GM21619 (cell line): ENCODE results near the gene EXOG.

Experiments
- ATAC-seq: cut with Tn5 transposase; IDR thresholded peaks from one replicate; pipeline ENCODE4 v1.9.1; 2021; ENCODE audit not compliant: unreplicated experiment

Gene EXOG

DNA sequence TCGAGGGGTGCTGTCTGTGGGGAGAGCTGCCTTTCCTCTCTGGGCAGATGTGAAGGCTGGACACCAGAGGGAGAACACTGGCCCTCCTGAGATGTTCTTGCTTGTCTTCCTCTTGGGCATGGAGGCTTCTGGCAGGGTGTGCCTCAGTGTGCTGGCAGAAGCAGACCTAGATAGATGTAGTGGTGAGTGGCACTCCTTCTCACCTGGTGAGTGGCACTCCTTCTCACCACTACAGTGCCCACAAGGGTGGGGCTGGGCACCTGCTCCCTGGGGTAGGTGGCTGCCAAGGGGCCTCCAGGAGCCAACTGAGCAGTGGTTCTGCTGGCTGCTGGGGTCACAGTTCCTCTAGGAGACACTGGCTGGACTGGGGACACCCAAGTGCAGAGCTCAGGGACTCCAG, 23.8 kb upstream of the EXOG start:
- ATAC-seq: no peak

DNA sequence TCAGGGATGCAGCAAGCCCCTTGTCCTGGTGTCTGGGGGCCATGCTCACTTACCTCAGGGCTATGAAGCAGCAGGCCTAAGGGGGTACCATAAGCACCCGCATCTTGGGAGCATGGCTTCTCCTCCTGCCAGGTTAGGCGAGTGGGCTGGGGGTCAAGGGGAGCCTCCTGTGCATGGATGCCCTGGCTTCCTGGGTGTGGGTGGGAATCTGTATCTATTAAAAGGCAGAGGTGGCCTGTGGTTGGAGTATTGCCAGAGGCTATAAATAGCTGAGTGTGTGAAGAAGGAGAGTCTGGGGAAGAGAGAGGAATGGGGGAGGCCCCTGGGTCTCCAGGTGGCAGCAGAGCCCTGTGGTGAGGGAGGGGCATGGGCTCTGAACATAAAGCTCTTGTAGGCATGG, 22.9 kb upstream of the EXOG start:
- no peak for ATAC-seq

DNA sequence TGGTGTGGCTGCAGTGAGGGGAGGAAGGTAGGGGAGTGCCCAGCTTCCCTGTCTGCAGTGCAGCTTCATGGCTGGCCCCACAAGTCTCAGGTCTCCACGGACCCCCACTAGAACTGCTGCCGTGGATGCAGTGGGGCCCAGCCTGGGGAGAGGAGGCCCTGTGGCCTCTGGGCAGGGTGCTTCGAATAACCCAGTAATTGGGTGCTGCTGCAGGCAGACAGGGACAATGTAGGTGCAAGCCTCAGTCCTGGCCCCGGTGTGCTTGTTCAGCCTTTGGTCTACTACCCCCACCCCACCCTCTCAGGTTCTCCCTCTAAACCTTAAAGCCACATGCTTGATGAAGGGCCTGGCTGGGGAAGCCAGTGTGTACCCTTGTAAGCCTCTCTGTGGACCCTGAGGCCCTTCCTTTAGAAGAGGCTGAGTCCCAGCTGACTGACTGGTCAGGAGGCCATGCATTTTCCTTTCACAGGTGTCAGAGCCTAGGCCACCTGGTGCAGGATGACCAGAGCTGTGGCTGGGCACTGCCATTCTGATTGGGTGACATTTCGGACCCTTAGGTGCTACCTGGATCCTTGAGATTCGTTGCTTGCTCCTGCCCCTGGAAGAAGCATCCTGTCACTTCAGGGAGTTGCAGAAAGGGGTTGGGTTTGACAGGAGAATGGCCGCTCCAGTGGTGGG, 21.1 kb upstream of the EXOG start:
- no peak for ATAC-seq

DNA sequence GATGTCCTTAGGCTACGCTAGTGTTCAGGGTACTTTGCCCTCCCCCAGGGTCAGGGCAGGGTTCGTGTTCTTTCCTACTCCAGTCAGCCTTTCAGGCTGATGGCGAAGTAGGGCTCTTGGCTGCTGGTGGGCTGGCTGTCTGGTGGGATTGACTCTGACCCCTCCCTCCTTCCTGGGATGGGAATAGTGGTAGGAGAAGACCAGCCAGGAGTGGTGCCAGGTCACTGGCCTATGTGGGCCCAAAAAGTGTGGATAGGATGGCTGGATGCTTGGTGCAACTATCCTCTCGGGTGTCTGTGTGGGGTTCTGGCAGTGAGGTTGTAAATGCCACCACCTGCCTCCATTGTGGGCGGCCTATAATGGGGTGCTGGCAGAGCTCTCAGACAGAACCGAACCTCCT, 20.4 kb upstream of the EXOG start:
- no peak for ATAC-seq

DNA sequence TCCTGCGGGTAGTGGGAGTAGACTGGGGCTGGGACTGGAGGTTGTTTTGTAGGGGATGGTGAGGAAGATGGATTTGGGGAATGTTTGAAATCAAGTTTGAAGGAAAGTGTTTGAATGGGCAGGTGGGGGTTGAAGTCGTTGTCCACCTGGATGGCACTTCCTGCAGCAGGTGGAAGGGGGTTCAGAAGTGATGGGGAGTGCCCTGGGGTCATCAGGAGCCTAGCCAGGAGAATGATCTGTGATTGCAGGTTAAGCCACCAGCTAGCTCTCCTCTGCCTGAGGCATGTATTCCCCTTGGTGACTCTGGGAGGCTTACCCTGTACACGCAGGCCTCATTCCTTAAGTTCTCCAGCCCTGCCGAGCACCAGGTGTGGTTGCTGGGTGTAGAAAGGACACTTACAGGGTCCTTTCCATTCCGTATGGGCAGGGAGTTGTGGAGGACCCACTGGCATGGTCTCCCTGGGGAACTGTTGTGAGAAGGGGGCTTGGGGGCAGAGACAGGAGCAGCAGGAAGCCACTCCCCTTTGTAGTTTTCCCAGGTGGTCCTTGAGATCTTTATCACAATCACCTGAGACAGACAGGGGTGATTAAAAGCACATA, 19.9 kb upstream of the EXOG start:
- no peak for ATAC-seq

DNA sequence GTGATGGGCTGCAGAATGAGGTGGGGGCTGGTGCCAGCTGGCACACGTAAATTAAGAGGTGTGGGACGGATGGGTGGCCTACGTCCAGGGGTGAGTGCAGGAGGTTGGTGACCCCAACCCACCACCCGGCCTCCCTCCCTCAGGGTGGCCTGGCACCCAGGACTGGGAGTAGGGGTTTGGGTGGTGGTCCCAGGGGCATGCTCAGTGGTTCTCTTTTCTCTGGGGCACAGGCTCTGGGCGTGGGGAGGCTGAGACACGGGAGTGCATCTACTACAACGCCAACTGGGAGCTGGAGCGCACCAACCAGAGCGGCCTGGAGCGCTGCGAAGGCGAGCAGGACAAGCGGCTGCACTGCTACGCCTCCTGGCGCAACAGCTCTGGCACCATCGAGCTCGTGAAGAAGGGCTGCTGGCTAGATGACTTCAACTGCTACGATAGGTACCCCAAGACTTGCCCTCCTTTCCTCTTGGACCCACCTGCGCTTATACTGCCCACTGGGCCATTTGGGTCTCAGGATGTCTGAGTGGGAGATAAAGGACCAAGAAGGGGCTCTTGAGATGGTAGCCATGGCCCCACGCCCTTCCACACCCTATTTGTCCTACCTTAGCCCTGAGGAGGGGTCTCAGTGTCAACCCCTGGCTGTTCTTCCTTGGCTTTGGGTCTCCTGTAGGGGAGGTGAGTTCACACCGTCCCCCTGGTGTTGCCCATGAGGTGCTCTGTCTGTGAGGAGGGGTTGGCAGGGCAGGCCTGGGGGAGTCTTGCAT, 18.9 kb upstream of the EXOG start:
- ATAC-seq: no peak

DNA sequence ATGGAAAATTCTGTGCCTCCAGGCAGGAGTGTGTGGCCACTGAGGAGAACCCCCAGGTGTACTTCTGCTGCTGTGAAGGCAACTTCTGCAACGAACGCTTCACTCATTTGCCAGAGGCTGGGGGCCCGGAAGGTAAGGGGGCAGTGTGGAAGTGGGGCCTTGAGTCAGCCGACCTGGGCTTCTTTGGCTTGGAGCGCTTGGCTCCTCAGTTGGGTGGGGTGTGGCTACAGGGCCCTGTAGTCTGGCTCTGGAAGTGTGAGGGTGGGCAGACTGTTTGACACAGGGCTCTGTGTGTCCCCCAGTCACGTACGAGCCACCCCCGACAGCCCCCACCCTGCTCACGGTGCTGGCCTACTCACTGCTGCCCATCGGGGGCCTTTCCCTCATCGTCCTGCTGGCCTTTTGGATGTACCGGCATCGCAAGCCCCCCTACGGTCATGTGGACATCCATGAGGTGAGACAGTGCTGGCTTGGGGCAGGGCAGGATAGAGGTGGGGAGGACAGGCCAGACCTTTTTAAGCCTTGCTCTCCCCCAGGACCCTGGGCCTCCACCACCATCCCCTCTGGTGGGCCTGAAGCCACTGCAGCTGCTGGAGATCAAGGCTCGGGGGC, 18.2 kb upstream of the EXOG start:
- ATAC-seq: no peak

DNA sequence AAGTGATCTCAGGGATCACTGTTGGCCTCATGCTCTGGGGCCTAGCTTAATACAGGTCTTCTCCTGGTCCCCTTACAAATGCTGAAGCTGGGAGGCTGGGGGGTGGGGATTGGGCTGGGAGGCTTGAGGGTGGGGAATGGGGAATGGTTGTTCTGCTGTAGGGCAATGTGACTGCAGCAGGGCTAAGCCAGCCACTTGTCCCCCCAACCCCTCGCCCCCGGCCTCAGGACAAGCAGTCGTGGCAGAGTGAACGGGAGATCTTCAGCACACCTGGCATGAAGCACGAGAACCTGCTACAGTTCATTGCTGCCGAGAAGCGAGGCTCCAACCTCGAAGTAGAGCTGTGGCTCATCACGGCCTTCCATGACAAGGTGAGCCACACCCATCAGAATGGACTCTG, 17.2 kb upstream of the EXOG start:
- no peak for ATAC-seq

DNA sequence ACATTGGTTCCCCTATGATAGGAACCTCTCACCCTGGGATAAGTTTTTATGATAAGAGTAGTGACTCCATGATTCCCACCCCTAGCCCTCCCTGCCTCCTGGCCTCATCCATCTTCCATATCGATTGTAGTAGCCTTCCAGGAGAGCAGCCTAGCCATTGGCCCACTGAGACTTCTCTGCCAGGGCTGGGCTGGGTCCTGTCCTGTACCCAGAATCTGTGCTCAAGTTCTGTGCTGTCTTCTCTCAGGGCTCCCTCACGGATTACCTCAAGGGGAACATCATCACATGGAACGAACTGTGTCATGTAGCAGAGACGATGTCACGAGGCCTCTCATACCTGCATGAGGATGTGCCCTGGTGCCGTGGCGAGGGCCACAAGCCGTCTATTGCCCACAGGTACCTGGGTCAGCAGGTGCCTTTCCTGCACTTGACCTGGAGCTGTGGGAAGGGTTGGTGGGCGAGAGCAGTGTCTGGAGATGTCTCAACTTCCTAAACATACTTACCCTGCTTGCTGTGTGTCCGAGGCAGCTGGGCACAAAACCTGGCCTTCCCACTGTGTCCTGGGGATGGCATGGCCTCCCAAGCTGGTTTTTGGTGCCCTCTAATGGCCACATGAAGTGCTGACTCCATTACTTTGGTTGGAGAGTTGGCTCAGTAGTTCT, 16.6 kb upstream of the EXOG start:
- ATAC-seq: peak; percentile 65

DNA sequence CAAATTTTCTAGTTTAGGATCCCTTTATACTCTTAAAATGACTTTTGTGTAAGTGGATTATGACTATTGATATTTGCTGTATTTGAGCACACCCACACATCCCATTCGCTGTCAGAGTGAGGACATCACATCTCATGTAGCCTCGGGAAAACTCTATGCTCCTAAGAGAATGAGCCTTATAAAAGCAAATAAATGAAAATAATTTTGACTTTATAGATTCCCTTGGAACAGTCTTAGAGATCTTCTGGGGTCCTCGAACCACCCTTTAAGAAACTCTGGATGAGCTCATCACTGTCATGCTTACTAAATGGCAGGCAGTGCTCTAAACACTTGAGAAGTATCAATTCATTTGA, 16.1 kb upstream of the EXOG start:
- ATAC-seq: no peak

DNA sequence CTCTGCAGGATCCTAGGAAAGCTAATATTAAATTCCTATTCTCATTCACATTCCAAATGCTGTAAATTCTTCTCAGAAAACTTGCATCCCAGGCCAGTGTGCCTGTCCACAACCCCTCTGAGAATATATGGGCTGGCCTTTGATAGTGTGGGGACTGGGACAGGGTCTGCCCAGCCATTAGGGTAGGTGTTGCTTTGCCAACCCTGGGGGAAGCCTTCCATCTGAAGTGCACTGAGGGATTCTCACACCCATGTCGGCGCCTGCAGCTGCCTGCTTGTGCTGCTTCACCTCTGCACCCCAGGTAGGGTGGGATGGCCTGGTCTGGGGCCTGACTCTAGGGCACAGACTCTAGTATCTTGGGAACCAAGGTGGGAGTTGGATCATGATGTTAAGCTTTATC, 15.2 kb upstream of the EXOG start:
- no peak for ATAC-seq

DNA sequence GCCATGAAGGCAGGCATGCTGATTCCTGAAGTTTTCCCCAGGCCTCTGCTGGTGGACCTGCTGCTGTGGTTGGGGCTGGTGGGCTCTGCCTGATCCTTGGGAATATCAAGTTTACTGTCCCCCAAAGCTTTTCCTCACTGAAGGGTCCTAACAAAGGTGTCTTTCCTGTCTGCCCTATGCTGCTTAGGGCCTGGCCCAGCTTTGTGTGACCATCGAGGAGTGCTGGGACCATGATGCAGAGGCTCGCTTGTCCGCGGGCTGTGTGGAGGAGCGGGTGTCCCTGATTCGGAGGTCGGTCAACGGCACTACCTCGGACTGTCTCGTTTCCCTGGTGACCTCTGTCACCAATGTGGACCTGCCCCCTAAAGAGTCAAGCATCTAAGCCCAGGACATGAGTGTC, 13.2 kb upstream of the EXOG start:
- no peak for ATAC-seq

DNA sequence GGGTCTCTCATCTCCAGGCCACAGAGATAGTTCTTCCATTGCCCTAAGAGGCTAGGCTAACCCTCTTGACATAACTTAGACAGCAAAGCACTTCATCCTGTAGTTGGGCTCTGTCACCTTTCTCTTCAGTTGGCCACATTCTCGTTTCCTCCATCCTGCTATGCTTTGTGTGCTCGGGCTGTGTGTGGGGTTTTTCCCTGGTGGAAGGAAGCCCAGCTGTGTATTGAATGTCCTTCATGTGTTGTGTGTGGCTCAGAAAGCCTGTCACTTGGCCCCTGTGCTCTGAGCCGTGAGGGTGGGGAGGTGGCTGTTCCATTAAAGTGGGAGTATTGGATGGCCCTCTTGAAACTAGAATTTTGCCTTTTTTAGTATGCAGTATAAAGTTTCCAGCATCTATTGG, 8.8 kb upstream of the EXOG start:
- ATAC-seq: peak; percentile 98

DNA sequence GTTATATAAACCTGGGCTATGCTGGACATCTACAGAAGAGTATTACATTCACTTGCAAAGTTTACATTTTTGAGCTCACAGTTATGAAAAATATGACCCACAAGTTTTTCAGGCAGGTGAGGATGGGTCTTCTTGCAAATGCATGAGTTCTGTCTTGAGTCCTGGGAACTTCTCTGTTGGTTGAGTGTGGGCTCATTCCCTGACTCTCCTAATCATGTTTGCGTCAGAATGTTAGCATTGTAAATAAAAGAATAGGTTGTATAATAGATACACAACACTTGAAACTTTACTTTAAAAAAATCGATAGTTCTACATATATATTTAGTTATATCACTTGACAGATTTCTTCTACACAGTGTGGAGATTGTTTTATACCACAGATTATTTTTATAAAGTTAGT, 7.2 kb upstream of the EXOG start:
- no peak for ATAC-seq

DNA sequence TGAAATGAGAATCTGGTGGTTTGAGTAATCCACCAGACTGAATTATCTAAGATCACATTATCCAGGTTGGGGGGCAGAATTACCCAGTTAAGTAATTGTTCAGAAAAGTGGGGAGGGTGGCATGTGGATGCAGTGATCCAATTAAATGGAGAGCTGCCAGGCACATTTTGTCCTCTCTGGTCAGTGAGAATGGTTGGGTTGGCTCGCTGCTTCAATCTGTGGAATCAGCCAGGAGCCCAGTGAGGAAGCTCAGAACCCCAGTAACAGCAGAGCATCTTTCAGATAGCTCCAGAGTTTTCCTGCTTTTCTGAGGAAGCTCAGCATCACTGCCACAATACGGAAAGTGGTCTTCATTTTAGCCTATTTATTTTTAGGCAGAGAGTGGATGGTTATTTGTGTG, 6.4 kb upstream of the EXOG start:
- no peak for ATAC-seq

DNA sequence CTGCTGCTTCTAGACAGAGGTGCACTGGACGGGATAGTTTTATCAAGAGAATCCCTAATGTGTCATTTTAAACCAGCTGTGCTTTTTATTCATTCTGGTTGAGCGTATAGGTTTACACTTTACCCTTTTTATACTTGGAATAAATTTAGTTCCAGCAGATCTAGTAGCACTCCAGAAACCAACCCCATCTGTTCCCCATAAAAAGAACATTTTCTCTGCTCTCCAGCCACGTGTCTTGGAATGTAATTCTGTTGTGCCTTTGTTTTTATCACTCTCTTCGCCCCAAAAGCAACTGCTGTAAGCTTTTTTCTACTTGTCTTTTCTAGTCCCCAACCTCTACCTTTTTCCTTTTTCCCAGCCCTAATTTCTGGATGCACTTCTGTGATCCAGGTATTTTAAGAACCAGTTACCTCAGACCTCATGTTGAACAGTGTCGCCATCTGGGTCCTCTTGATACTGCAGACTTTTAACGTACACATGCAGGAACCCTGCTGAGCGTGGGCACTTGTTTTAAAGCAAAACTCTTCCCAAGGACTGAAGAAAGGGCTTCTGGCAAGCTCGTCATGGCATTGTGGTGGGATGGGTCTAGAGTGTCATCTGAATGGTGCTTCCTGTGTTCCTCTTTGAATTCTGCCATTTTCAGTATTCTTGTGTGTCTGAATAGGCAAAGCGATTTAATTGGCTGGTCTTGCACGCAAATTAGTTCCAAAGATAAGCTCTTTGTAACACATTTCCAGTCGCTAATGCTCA, 5.7 kb upstream of the EXOG start:
- ATAC-seq: no peak

DNA sequence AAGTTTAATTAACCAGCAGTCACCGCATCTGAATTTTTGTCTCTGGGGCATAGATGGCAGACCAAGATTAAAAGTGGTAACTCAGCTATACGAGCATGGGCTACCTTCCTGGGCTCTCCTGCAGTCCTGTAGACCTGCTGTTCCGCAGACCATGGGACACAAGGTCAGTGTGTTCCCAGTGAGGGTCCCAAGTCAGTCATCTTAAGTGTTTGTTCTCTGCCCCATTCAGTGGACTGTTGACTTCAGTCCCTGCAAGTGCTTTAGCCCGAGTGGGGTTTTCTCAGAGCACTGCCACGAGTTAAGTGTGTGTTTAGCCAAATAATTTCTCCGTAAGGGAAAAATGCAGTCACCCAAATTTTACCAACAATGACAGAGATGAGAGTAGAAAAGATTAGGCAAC, 4.9 kb upstream of the EXOG start:
- no peak for ATAC-seq

DNA sequence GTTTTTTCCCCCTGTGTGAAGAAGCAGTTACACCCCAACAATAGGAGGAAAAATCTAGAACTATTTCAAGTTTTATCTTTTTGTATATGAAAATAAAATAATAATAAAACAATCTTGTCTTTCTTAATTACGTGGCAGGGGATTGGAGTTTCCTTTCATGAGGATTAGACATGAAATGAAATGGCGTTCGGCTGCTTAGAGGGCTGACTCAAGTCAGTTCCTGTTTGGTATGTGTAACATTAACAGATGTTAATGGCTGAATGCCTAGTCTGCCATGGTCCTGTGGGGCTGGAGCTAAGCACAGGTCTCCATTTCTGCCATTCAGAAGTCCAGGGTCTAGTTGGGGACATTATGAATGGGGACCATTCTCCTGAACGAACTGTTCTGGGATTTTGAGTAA, 3.1 kb upstream of the EXOG start:
- ATAC-seq: no peak

DNA sequence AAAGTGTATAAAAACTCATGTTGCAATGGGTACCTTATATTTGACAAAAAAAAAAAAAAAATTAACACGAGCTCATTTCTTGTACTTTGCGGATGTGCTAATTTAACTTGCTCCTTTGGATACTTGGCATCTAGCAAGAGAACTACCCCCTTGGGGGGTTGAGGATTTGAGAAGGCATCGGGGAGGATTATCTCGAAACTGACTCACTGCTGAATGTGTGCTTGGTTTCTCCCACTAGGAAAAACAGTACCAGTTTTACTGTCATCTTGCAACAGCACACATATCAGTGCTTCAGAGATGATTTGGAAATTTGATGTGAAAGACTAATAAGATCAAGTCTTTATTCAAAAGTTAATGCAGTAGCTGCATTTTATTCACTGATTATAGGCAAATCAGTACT, 891 bp downstream of the EXOG start:
- ATAC-seq: no peak

DNA sequence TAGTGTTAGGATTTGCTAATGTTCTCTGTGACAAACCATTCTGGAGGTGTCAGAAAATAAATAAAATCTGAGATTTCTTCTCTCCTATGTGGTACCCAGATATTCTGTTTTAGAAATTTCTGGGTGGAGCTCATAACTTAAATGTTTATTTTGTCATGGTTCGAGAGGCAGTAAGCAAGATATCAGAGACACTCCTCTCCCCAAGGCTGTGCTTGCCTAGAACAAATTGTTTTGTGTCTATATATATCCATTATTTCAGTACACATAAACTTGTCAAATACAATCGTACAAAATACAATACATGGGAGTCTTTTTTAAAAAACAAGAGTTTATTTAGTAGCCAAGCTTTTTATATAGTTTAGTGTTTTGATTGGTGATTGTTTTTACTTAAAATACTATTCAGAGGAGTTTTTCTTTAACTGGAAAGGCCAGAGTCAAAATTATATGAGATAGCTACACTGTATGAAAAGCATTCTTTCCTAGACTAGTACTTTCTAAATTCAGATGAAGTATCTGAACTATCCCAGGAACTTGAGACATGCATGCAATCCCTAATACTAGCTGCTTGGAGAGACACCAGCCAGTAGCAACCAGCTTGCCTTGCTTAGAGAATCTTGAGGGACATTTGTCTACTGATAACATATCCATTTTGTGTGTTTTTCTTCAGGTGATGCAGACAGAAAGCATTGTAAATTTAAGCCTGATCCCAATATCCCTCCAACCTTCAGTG, 4.7 kb downstream of the EXOG start:
- no peak for ATAC-seq
